ENCODE data around the gene ASIC3.

ASIC3 gene

DNA sequence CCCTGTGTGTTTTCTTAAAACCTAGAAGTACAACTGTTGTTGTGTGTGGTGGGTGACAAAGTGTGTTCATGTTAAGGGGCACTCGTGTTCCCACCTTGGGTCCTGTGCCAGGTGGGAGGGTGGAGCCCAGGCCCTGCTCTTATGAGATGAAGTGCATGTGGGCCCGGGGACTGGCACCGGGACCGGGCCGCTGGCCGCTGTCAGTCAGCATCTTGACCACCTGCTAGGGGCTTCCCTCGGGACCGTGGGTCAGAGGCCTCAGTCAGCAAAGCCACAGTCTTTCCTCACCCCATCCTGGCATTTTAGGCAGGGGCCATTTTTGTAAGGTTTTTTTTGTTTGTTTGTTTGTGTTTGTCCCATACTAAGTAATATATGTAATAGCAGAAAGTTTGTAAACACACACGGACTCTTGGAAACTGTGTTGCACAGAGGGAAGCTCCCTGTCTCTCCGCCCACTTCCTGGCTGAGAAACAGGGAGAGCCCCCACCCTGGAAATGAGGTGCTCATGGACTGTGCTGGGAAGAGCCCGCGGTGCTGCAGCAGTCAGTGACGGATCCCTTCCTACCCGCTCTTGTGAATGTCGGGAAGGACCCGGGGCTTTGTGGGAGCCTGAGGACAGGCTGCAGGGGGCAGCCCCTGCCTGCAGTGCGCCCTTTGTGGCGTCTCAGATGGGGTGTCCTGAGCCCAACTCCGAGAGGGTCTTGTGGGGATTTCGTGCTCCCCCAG is 51.3 kb downstream of the ASIC3 start:
- no peaks in the 10 kb centered on the region for H3K9me3 Mint-ChIP-seq

DNA sequence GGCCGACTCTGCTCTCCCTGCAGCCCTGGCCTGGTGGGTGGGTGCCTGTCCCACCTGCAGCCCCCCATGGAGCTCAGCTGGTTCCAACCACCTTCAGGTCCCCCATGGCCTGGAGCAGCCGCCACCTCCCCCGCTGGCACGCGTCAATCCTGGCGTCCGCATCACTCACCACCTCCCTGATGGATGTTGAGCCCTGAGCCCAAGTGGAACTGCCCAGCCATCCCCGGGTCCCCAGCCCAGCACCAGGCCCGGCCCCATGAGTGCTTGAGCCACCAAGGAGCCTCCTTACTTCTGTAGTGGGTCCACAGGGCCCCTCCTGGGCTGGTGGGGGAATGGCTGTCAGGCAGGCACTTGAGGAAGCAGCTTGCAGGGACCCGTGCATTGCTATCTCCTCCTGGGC is 52.6 kb downstream of the ASIC3 start:
- Mint-ChIP-seq H3K9me3 (no peaks in the 10 kb centered on the region), H3K4me1 (no peaks in the 10 kb centered on the region), H3K27ac (no peak overlapping the region), H3K4me3 (no peak overlapping the region), H3K27me3 (ENCODE audit: low read depth) (no peaks in the 10 kb centered on the region), H3K36me3 (ENCODE audit: low read depth) (peaks cover 9% of the 10 kb centered on the region)
- TF ChIP-seq, protein P1, sequence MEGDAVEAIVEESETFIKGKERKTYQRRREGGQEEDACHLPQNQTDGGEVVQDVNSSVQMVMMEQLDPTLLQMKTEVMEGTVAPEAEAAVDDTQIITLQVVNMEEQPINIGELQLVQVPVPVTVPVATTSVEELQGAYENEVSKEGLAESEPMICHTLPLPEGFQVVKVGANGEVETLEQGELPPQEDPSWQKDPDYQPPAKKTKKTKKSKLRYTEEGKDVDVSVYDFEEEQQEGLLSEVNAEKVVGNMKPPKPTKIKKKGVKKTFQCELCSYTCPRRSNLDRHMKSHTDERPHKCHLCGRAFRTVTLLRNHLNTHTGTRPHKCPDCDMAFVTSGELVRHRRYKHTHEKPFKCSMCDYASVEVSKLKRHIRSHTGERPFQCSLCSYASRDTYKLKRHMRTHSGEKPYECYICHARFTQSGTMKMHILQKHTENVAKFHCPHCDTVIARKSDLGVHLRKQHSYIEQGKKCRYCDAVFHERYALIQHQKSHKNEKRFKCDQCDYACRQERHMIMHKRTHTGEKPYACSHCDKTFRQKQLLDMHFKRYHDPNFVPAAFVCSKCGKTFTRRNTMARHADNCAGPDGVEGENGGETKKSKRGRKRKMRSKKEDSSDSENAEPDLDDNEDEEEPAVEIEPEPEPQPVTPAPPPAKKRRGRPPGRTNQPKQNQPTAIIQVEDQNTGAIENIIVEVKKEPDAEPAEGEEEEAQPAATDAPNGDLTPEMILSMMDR (IDR thresholded peaks at IDR 0.05; ENCODE audit: unreplicated experiment in 3 of 3) = no peak

More for the DNA sequence above, 51.3 kb downstream of the ASIC3 start:
- TF ChIP-seq, protein P1 (IDR thresholded peaks at IDR 0.05; ENCODE audit: unreplicated experiment in 3 of 3) = no peak
- no peak overlapping the region for H3K27ac Mint-ChIP-seq
- H3K27me3 Mint-ChIP-seq (ENCODE audit: low read depth) = no peaks in the 10 kb centered on the region
- H3K4me3 Mint-ChIP-seq = no peak overlapping the region
- peaks cover 6% of the 10 kb centered on the region for H3K36me3 Mint-ChIP-seq (ENCODE audit: low read depth)
- H3K4me1 Mint-ChIP-seq = no peaks in the 10 kb centered on the region

DNA sequence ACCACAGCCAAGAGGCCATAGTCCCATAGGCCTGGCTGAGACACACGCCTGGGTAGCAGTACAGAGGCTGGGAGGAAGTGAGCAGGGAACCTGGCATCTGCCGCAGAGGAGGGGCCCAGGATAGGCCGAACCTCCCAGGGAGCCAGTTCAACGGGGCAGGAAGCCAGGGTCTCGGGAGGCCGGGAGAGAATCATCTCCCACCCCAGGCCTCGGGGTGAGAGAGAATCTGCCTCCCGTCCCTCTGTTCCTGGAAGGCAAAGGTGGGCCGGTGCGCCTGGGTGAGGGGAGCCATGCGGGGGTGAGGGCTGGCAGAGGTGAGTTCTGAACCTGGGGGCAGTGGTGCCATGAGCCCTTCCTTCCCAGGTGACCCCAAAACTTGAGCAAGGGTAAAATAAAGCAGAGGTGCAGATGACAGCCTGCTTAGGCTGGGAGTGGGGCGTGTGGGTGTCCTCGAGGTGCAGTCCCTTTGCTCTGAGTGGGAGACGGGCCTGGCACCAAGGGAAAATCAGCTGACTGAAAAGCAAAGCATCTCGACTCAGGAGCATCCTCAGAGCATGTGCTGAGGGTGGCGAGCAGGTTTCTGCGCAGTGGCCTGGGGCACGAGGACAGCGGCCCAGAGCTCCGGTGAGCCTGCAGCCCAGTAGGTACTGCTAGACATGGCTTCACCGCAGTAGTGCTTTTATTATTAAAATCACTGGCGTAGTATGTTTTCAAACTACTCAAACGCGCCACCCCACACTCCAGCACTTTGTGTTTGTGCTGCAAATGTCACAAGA is 53.5 kb downstream of the ASIC3 start:
- Mint-ChIP-seq H3K9me3 (no peaks in the 10 kb centered on the region), H3K4me3 (no peak overlapping the region), H3K4me1 (no peaks in the 10 kb centered on the region), H3K27ac (no peak overlapping the region), H3K27me3 (ENCODE audit: low read depth) (no peaks in the 10 kb centered on the region), H3K36me3 (ENCODE audit: low read depth) (peaks cover 9% of the 10 kb centered on the region)
- TF ChIP-seq, protein P1 (IDR thresholded peaks at IDR 0.05; ENCODE audit: unreplicated experiment in 3 of 3) = no peak
